ENCODE measurements around the gene SECISBP2. TPM values are rescaled to one million over a fixed set of nuclear protein-coding genes. Genes with fewer than 3 reads are reported as not detected.
"Not testable (repeated sequence)": the region's sequence is repeated elsewhere in the genome, so short reads cannot be mapped to it uniquely, and the experiment has no call there.

SECISBP2 gene
- total RNA-seq, 1 experiment from 2014 or later = 47.9 TPM

GRCh38 chr9:89361816-89362646 lies 43.7 kb downstream of the SECISBP2 start:
- no peak for DNase-seq
- Histone ChIP-seq H3K36me3 (peaks cover 24% of the 10 kb centered on the region), H3K27me3 (no peaks in the 10 kb centered on the region), H3K4me1 (no peaks in the 10 kb centered on the region), H3K9me3 (replicated peaks) (no peaks in the 10 kb centered on the region), H3K4me3 (no peak overlapping the region), H3K27ac (no peak overlapping the region)

- Histone ChIP-seq H3K27ac (no peak overlapping the region), H3K27me3 (no peaks in the 10 kb centered on the region), H3K9me3 (replicated peaks) (no peaks in the 10 kb centered on the region), H3K36me3 (peaks cover 19% of the 10 kb centered on the region), H3K4me3 (no peak overlapping the region), H3K4me1 (no peaks in the 10 kb centered on the region)
- DNase-seq = no peak
Measured at GRCh38 chr9:89362647-89363310, 44.5 kb downstream of the SECISBP2 start.

- DNase-seq = no peak
- peaks cover 19% of the 10 kb centered on the region for H3K36me3 ChIP-seq
- no peaks in the 10 kb centered on the region for H3K4me1 ChIP-seq
- no peaks in the 10 kb centered on the region for H3K27me3 ChIP-seq
- H3K4me3 ChIP-seq = no peak overlapping the region
- H3K9me3 ChIP-seq (replicated peaks) = no peaks in the 10 kb centered on the region
- no peak overlapping the region for H3K27ac ChIP-seq
Measured at GRCh38 chr9:89363311-89363670, 45.0 kb downstream of the SECISBP2 start.

- Histone ChIP-seq H3K27me3 (no peaks in the 10 kb centered on the region), H3K27ac (no peak overlapping the region), H3K36me3 (peaks cover 19% of the 10 kb centered on the region), H3K4me1 (no peaks in the 10 kb centered on the region), H3K4me3 (no peak overlapping the region), H3K9me3 (replicated peaks) (no peaks in the 10 kb centered on the region)
- DNase-seq = no peak
Measured at GRCh38 chr9:89363921-89364665, 45.8 kb downstream of the SECISBP2 start.

GRCh38 chr9:89364666-89365531 lies 46.6 kb downstream of the SECISBP2 start:
- H3K27me3 ChIP-seq = no peaks in the 10 kb centered on the region
- H3K27ac ChIP-seq = no peak overlapping the region

GRCh38 chr9:89365532-89365912 lies 47.2 kb downstream of the SECISBP2 start:
- no peaks in the 10 kb centered on the region for H3K9me3 ChIP-seq (replicated peaks)
- H3K4me3 ChIP-seq = no peak overlapping the region
- H3K27me3 ChIP-seq = no peaks in the 10 kb centered on the region
- no peak for DNase-seq
- H3K27ac ChIP-seq = no peak overlapping the region
- H3K4me1 ChIP-seq = no peaks in the 10 kb centered on the region
- peaks cover 19% of the 10 kb centered on the region for H3K36me3 ChIP-seq

More at GRCh38 chr9:89364666-89365531, 46.6 kb downstream of the SECISBP2 start:
- H3K36me3 ChIP-seq = peaks cover 19% of the 10 kb centered on the region
- H3K4me1 ChIP-seq = no peaks in the 10 kb centered on the region
- no peaks in the 10 kb centered on the region for H3K9me3 ChIP-seq (replicated peaks)
- H3K4me3 ChIP-seq = no peak overlapping the region
- no peak for DNase-seq

- Histone ChIP-seq H3K36me3 (peaks cover 7% of the 10 kb centered on the region), H3K27me3 (no peaks in the 10 kb centered on the region), H3K9me3 (replicated peaks) (no peaks in the 10 kb centered on the region), H3K27ac (no peak overlapping the region), H3K4me1 (no peaks in the 10 kb centered on the region), H3K4me3 (no peak overlapping the region)
- DNase-seq = no peak
Measured at GRCh38 chr9:89366711-89367110, 48.4 kb downstream of the SECISBP2 start.

GRCh38 chr9:89367281-89367680 lies 49.0 kb downstream of the SECISBP2 start:
- H3K4me1 ChIP-seq = no peaks in the 10 kb centered on the region
- H3K36me3 ChIP-seq = 0 out of 2 replicates have a peak, but pooled peaks cover 1% of the 10 kb centered on the region
- no peak overlapping the region for H3K27ac ChIP-seq
- no peak overlapping the region for H3K4me3 ChIP-seq
- DNase-seq = no peak
- no peaks in the 10 kb centered on the region for H3K27me3 ChIP-seq
- H3K9me3 ChIP-seq (replicated peaks) = no peaks in the 10 kb centered on the region

- Histone ChIP-seq H3K36me3 (no peaks in the 10 kb centered on the region), H3K9me3 (replicated peaks) (no peaks in the 10 kb centered on the region), H3K27ac (no peak overlapping the region), H3K4me1 (no peaks in the 10 kb centered on the region), H3K4me3 (no peak overlapping the region), H3K27me3 (no peaks in the 10 kb centered on the region)
- DNase-seq = no peak
Measured at GRCh38 chr9:89367726-89368437, 49.6 kb downstream of the SECISBP2 start.

GRCh38 chr9:89368550-89368949 lies 50.2 kb downstream of the SECISBP2 start:
- no peaks in the 10 kb centered on the region for H3K27me3 ChIP-seq
- no peak overlapping the region for H3K4me3 ChIP-seq
- H3K9me3 ChIP-seq (replicated peaks) = no peaks in the 10 kb centered on the region
- no peak overlapping the region for H3K27ac ChIP-seq
- no peaks in the 10 kb centered on the region for H3K36me3 ChIP-seq
- H3K4me1 ChIP-seq = no peaks in the 10 kb centered on the region
- DNase-seq = peak in 1 of 2 experiments; percentile 15

- H3K4me3 ChIP-seq = no peak overlapping the region
- no peaks in the 10 kb centered on the region for H3K4me1 ChIP-seq
- no peaks in the 10 kb centered on the region for H3K27me3 ChIP-seq
- no peaks in the 10 kb centered on the region for H3K36me3 ChIP-seq
- H3K9me3 ChIP-seq (replicated peaks) = no peaks in the 10 kb centered on the region
- no peak overlapping the region for H3K27ac ChIP-seq
- no peak for DNase-seq
Measured at GRCh38 chr9:89368978-89369377, 50.7 kb downstream of the SECISBP2 start.

- Histone ChIP-seq H3K36me3 (no peaks in the 10 kb centered on the region), H3K27me3 (0 out of 2 replicates have a peak, but pooled peaks cover 2% of the 10 kb centered on the region), H3K9me3 (replicated peaks) (no peaks in the 10 kb centered on the region), H3K4me3 (no peak overlapping the region), H3K4me1 (no peaks in the 10 kb centered on the region), H3K27ac (no peak overlapping the region)
- no peak for DNase-seq
Measured at GRCh38 chr9:89370593-89370992, 52.3 kb downstream of the SECISBP2 start.

GRCh38 chr9:89371791-89372190 lies 53.5 kb downstream of the SECISBP2 start:
- H3K27me3 ChIP-seq = 0 out of 2 replicates have a peak, but pooled peaks cover 12% of the 10 kb centered on the region
- not testable (repeated sequence) for H3K9me3 ChIP-seq (replicated peaks); DNase-seq; H3K4me1 ChIP-seq; H3K36me3 ChIP-seq; H3K27ac ChIP-seq; H3K4me3 ChIP-seq

Data from SJCRH30 (cell line).